Liver (tissue), 9 donors: ENCODE results near the gene BMP6. TPM values are rescaled to one million over a fixed set of nuclear protein-coding genes. Genes with fewer than 3 reads are reported as not detected.

Experiments used
- DNase-seq: peaks from one replicate; pipeline ENCODE4 v3.0.0-alpha.2; 2017; ENCODE audit warnings: low spot score
- H3K27ac ChIP-seq, 2 donors: one replicate each; pipeline ENCODE4 v1.7.0; 2013; ENCODE audit warnings: inconsistent platforms in 2 of 2, low read length in 2 of 2, control low read depth in 1 of 2, low read depth in 1 of 2, mild to moderate bottlenecking in 1 of 2
- H3K27me3 ChIP-seq, 4 donors: one replicate each; pipeline versions ENCODE4 v1.6.1 to v1.7.0; 2013; ENCODE audit warnings: low read length in 3 of 4, inconsistent platforms in 1 of 4, mild to moderate bottlenecking in 1 of 4, moderate library complexity in 1 of 4; ENCODE audit not compliant: control insufficient read depth in 4 of 4, insufficient read depth in 4 of 4
- H3K36me3 ChIP-seq, 4 donors: one replicate each; pipeline versions ENCODE4 v1.6.1 to v1.7.0; 2013; ENCODE audit warnings: low read length in 3 of 4, mild to moderate bottlenecking in 3 of 4, low read depth in 1 of 4, moderate library complexity in 1 of 4; ENCODE audit not compliant: control insufficient read depth in 4 of 4, insufficient read depth in 3 of 4
- H3K4me1 ChIP-seq, 4 donors: one replicate each; pipeline versions ENCODE4 v1.6.1 to v1.7.0; 2013; ENCODE audit warnings: low read length in 3 of 4, mild to moderate bottlenecking in 3 of 4, moderate library complexity in 1 of 4; ENCODE audit not compliant: control insufficient read depth in 4 of 4, insufficient read depth in 4 of 4
- H3K4me3 ChIP-seq, 3 donors: one replicate each; pipeline versions ENCODE4 v1.6.1 to v1.7.0; 2013; ENCODE audit warnings: low read length in 3 of 3, control low read depth in 1 of 3, low read depth in 1 of 3, mild to moderate bottlenecking in 1 of 3
- H3K9ac ChIP-seq, 2 donors: one replicate each; pipeline ENCODE4 v1.7.0; 2013; ENCODE audit warnings: low read length in 2 of 2, mild to moderate bottlenecking in 2 of 2, moderate library complexity in 2 of 2, control low read depth in 1 of 2, low read depth in 1 of 2
- H3K9me3 ChIP-seq, 4 donors: one replicate each; pipeline versions ENCODE4 v1.6.1 to v1.7.0; 2013; ENCODE audit warnings: low read length in 3 of 4; ENCODE audit not compliant: control insufficient read depth in 4 of 4
- ATF3 ChIP-seq: IDR thresholded peaks from 2 replicates; pipeline ENCODE4 v1.6.1; 2016; ENCODE audit warnings: antibody characterized with exemption
- CTCF ChIP-seq: fragments of 150-350 bp; IDR thresholded peaks from 2 replicates; pipeline ENCODE4 v1.5.1; 2017; ENCODE audit warnings: improper control_type of control experiment, low read depth, low read length; ENCODE audit not compliant: missing input control
- EGR1 ChIP-seq, 2 donors: IDR thresholded peaks; 2 replicates each; pipeline ENCODE4 v1.6.1; 2016 to 2018; ENCODE audit warnings: antibody characterized with exemption in 2 of 2, low read depth in 2 of 2
- FOXA1 ChIP-seq: IDR thresholded peaks from 2 replicates; pipeline ENCODE4 v1.6.1; 2016; ENCODE audit warnings: antibody characterized with exemption
- FOXA2 ChIP-seq: IDR thresholded peaks from 2 replicates; pipeline ENCODE4 v1.6.1; 2016; ENCODE audit warnings: antibody characterized with exemption
- GABPA ChIP-seq, 2 donors: IDR thresholded peaks in 1 of 2; conservative IDR thresholded peaks in 1 of 2; 2 replicates each; pipeline ENCODE4 v1.6.1; 2016; ENCODE audit warnings: antibody characterized with exemption in 2 of 2, mild to moderate bottlenecking in 1 of 2, moderate library complexity in 1 of 2
- HNF4A ChIP-seq, 2 donors: conservative IDR thresholded peaks; 2 replicates each; pipeline ENCODE4 v1.6.1; 2016; ENCODE audit warnings: antibody characterized with exemption in 2 of 2, mild to moderate bottlenecking in 2 of 2
- HNF4G ChIP-seq: IDR thresholded peaks from 2 replicates; pipeline ENCODE4 v1.6.1; 2016; ENCODE audit warnings: antibody characterized with exemption
- JUND ChIP-seq, 2 donors: IDR thresholded peaks; 2 replicates each; pipeline ENCODE4 v1.6.1; 2016; ENCODE audit warnings: antibody characterized with exemption in 2 of 2
- MAX ChIP-seq: IDR thresholded peaks from 2 replicates; pipeline ENCODE4 v1.6.1; 2016; ENCODE audit warnings: antibody characterized with exemption
- NR2F2 ChIP-seq: IDR thresholded peaks from 2 replicates; pipeline ENCODE4 v1.6.1; 2016; ENCODE audit warnings: antibody characterized with exemption
- RAD21 ChIP-seq, 2 donors: IDR thresholded peaks; 2 replicates each; pipeline ENCODE4 v1.6.1; 2016; ENCODE audit warnings: antibody characterized with exemption in 2 of 2, mild to moderate bottlenecking in 2 of 2
- REST ChIP-seq: IDR thresholded peaks from 2 replicates; pipeline ENCODE4 v1.6.1; 2016; ENCODE audit warnings: antibody characterized with exemption, mild to moderate bottlenecking
- RXRA ChIP-seq, 2 donors: IDR thresholded peaks; 2 replicates each; pipeline ENCODE4 v1.6.1; 2017 to 2018; ENCODE audit warnings: antibody characterized with exemption in 2 of 2, mild to moderate bottlenecking in 1 of 2
- SP1 ChIP-seq: IDR thresholded peaks from 2 replicates; pipeline ENCODE4 v1.6.1; 2018; ENCODE audit warnings: antibody characterized with exemption, mild to moderate bottlenecking
- TAF1 ChIP-seq: conservative IDR thresholded peaks from 2 replicates; pipeline ENCODE4 v1.6.1; 2016; ENCODE audit warnings: antibody characterized with exemption, mild to moderate bottlenecking
- YY1 ChIP-seq: IDR thresholded peaks from 2 replicates; pipeline ENCODE4 v1.6.1; 2016; ENCODE audit warnings: antibody characterized with exemption, mild to moderate bottlenecking
- ZBTB33 ChIP-seq: IDR thresholded peaks from 2 replicates; pipeline ENCODE4 v1.6.1; 2016; ENCODE audit warnings: antibody characterized with exemption
- WGBS: extraction: QIAGEN DNeasy Blood & Tissue Kit; methylation state at CpG from one replicate; pipeline ENCODE4 v1.1.7; 2013; 5-methylcytosine and 5-hydroxymethylcytosine counted together
- polyA plus RNA-seq, 2 donors: library from polyadenylated mRNA; stranded (reverse) in 1 of 2; unstranded in 1 of 2; fragments of 200-250 nt in 1 of 2; fragments of >200 nt in 1 of 2; fragmentation: Nextera tagmentation in 1 of 2; extraction: Ambion mirVana in 1 of 2; gene quantifications; one replicate each; pipeline versions ENCODE4 v1.2.1 to v1.2.3, GENCODE V29; 2013 to 2015
- total RNA-seq, 2 donors: library from RNA; depleted of rRNA; stranded (reverse); fragments of >200 nt; gene quantifications; one replicate each; pipeline ENCODE4 v1.2.3, GENCODE V29; 2014
- donor health status: healthy.
- donor health status: healthy.
- donor health status: healthy.
- donor health status: healthy.
- donor health status: healthy.

Gene BMP6
- total and polyA plus RNA-seq, 4 donors: 0.57 to 5.9 (median 2.3) TPM

- WGBS: 78% methylated on average over 2 of the region's 2 CpGs
- Histone ChIP-seq H3K9me3 (peaks cover 0 to 4% (median 1%) of the 10 kb centered on the region in 4 donors), H3K9ac (no peak overlapping the region), H3K4me1 (no peaks in the 10 kb centered on the region), H3K27me3 (no peaks in the 10 kb centered on the region), H3K4me3 (no peak overlapping the region), H3K27ac (no peak overlapping the region), H3K36me3 (no peaks in the 10 kb centered on the region)
- DNase-seq: no peak
- TF ChIP-seq FOXA1 (no peak), TAF1 (no peak), HNF4G (no peak), ZBTB33 (no peak), FOXA2 (no peak)
These were observed 194.5 kb downstream of the BMP6 start for GRCh38 chr6:7920425-7920824.

- Histone ChIP-seq H3K27me3 (no peaks in the 10 kb centered on the region), H3K4me3 (no peak overlapping the region), H3K9ac (no peak overlapping the region), H3K36me3 (no peaks in the 10 kb centered on the region), H3K9me3 (peaks cover 0 to 4% (median 1%) of the 10 kb centered on the region in 4 donors), H3K27ac (no peak overlapping the region), H3K4me1 (no peaks in the 10 kb centered on the region)
- TF ChIP-seq ATF3 (no peak), MAX (no peak), FOXA2 (no peak), RXRA (IDR thresholded peaks at IDR 0.05) (no peak), YY1 (no peak), HNF4G (no peak), EGR1 (IDR thresholded peaks at IDR 0.05; ENCODE audit: low read depth in 2 of 2) (no peak), CTCF (no peak), REST (no peak), NR2F2 (no peak), RAD21 (IDR thresholded peaks at IDR 0.05) (no peak), HNF4A (conservative IDR thresholded peaks at IDR 0.05) (no peak), SP1 (no peak), FOXA1 (no peak), TAF1 (no peak), JUND (IDR thresholded peaks at IDR 0.05) (no peak), GABPA (IDR thresholded peaks at IDR 0.05 in 1 of 2, conservative IDR thresholded peaks at IDR 0.05 in 1 of 2) (no peak), ZBTB33 (no peak)
- 77% methylated on average over 4 of the region's 4 CpGs for WGBS
- DNase-seq: no peak
These were observed 195.1 kb downstream of the BMP6 start for GRCh38 chr6:7921046-7921445.
